Activated CD4-positive, alpha-beta T cell treated with anti-CD3 and anti-CD28 coated beads, Interleukin-2, amount 50 U/mL, for 24 hours (primary cell): Measurements from ENCODE around the gene FKBP5.
"Not testable (repeated sequence)": the region's sequence is repeated elsewhere in the genome, so short reads cannot be mapped to it uniquely, and the experiment has no call there.

Source experiments
- DNase-seq, 2 donors: peaks; one replicate each; pipeline ENCODE4 v3.0.0-alpha.2; 2020; ENCODE audit warnings: low read depth in 1 of 2, low spot score in 1 of 2

FKBP5 gene

DNA sequence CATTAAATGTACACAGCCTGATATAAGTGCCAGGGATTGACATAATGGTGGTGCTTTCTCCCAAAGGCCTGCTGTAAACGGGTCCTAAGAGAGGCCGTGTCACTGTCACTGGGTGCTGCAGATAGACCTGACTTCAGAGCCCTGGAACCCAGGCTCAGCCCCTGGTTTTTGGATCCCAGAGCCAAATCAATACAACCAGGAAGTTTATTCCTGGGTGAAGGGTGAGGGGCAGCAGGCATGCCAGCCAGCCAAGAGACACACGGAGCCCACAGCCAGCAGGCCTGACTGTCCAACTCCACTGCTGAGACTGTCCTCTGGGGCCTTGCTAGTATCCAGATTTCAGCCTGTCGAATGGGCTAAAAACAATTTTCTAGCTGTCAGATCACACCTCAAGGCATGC, 35.3 kb upstream of the FKBP5 start:
- no peak for DNase-seq

DNA sequence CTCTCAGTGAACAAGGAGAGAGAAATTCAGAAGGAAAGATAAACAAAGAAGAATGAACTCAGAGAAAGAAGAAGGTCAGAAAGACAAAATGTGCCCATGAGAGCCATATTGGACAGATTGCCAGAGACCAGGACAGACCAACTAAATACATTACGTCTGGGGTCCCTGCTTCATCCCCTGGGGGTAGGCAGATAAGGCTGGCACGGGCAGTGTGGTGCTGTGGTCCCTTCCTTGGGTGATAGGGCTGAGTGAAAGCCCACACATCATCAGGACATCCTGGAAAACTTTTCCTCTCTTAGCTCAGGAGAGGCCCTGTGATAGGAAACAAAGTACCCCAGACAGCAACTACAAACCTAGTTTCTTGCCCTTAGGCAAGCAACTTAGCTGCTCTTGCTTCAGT, 34.9 kb upstream of the FKBP5 start:
- DNase-seq, result no peak

DNA sequence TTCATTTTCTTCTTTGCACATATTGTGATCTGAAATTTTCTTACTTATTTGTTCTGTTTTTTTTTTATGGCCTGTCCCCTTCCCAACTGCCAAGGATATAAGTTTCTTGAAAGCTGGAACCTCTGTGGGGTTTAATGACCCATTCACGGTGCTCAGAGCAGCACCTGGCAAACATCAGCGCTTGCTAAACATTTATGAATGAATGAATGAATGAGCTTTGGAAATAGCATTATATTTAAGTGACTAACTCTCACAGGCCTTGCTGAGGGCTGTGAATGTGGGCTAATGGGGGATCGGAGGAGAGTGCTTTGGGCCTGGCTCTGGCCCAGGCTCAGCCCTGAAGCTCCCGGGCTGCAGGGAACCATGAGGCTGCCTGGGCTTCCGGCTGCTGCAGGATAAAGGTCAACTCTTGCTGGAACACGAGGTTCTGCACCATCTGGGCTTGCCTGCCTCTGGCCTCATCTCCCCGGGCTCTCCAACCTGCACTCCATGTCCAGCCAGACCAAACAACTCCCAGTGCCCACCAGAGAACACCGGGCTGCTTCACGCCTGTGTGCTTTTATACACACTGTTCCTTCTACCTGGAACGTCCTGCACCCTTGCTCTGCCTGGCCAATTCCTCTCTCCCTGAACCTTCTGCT, 33.5 kb upstream of the FKBP5 start:
- no peak for DNase-seq

DNA sequence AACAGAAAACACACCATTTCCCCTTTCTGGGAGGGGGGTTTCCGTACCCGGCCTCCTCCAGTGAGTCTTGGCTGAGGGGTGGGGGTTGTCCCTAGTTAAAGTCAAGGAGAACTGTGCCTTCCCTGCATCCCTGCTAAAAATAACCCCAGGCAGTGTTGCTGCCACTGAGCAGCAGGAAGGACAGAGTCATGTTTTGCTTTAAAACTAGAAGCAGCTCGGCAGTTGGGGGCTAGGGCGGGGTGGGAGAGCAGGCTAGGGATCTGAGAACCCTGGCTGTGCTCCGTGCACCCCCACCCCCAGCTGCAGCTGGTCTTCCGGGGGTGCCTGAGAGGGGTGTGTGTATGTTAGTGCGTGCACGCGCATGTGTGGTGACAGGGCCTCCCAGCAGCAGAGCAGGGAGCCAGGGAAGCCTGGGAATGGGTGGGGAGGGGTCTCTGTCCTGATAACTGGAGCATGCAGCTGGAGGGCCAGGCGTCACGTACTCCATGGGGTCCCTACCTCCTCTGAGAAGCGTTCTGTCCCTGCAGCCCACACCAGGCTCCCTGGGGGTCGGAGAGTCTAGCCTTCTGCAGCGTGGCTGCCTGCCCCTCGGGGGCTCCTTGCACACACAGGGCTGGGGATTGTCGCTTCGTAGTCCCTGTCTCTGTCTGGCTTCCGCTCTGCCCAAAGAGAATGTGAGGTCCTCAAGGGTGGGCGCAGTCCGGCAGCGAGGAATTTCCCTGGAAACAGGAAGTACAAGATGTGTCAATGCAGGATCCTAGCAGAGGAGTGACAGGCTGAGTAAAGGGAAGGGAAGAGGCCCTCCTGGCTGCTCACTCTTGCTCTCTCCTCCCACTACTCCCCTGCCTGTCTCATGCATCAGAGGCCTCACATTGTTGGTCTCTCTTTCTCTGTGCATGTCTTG, 31.4 kb upstream of the FKBP5 start:
- DNase-seq, result no peak

DNA sequence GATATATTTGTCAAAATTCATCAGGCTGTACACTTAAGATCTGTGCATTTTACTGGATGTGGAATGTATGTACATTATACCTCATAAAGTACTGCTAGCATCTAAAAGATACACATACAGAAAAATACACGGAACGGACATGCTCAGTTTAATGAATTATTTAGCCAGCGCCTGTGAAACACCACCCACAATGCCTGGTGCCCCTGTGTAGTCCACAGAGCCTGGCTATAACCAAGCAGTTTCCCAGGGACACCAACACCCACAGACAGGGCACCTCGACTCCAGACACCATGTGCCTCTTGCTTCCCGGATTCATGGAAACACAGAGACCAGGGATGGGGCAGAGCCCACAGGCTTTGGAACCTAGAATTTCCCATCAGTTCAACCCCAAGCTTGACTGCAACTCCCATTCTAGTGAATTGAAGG, 30.7 kb upstream of the FKBP5 start:
- no peak for DNase-seq

DNA sequence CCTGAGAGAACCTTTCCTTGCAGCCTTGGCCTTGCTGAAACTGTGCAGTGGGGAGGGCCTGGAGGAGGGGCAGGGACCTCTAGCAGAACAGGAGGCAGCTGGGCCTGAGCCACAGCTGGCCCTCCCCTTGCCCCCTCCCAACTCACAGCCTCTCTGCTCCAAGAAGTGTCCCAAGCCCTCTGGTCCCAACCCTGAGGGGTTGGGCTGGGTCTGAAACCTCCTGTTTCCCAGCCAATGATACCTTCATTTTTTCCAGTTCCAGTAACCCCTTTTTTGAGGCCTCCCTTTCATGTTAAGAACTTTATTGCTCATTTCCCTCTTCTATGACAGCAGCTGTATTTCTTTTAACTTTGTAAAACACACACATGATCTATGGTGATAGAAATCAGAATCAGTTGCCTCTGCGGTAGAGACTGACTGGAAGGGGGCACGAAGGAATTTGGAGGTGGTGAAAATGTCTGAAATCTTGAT, 30.2 kb upstream of the FKBP5 start:
- no peak for DNase-seq

DNA sequence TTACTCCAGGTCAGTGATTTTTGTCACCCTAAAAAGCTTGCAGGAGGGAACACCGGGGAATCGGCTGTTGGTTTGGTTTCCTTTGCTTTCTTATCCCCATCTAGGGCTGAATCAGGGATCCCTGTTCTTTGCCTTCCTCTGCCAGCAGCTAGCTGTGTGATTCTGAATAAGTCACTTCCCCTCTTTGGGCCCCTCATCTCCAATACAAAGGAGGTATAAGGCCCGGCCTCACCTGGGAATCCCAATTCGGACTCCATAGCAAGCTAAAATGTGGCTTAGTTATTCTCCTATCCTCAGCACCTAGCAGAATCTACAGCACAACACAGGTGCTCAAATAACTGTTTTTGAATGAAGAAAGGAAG, 29.6 kb upstream of the FKBP5 start:
- no peak for DNase-seq

DNA sequence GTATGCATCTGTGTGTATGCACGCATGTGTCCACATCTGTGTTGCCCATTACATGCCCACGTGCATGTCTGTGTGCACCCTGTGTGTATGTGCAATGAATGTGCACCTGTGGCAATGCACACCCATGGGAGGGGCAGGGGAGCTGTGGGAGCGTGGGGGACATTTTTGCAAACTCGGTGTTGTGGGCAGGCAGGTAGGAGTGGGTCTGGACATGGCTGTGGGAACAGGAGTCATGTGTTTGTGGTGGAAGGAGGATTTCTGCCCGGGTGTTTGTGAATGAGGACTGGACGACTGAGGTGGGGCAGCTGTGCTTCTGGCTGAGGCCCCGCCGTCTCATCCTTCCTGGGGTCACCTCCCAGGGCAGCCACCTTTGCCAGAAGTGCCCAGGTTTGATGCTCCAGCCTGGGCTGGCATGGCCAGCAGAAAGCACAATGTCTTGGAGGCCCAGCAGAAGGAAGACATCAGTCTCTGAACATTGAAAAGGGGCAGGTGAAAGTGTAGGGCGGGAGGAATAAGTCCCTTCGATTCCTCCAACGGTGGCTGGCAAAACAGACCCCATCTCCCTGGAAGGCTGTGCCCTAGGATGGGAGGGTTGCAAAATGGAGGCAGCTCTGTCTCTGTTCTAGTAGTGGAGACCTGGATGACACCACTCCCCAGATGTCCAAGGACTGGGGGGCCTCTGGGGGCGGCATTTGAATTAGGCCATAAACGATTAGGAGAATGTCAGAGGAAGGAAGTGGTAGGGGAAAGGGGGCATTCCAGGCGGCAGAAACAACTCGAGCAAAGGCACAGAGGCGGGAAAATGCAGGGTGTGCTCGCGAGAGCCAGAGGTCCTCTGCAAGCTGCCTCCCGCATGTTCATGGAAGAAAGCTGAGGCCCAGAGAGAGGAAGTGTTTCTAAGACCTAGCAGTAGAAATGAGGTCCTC, 29.0 kb upstream of the FKBP5 start:
- DNase-seq, result no peak

DNA sequence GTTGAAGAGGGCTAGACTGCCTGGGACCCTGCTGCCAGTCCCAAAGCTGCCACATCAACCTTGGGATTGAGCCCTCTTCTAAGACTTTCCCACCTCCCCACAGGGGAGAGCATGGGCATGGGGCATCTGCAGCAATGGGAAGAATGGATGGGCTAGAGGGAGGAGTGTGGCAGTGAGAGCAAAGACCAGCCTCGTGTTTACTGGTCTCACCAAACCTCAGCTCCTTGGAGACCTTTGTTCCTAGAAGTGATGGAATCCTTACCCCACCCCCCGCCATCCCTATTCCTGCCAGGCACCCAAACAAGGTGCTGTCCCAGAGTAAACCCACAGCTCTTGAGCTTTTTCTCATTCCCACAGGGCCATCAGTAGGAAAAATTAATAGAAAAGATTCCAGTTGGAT, 28.1 kb upstream of the FKBP5 start:
- no peak for DNase-seq

DNA sequence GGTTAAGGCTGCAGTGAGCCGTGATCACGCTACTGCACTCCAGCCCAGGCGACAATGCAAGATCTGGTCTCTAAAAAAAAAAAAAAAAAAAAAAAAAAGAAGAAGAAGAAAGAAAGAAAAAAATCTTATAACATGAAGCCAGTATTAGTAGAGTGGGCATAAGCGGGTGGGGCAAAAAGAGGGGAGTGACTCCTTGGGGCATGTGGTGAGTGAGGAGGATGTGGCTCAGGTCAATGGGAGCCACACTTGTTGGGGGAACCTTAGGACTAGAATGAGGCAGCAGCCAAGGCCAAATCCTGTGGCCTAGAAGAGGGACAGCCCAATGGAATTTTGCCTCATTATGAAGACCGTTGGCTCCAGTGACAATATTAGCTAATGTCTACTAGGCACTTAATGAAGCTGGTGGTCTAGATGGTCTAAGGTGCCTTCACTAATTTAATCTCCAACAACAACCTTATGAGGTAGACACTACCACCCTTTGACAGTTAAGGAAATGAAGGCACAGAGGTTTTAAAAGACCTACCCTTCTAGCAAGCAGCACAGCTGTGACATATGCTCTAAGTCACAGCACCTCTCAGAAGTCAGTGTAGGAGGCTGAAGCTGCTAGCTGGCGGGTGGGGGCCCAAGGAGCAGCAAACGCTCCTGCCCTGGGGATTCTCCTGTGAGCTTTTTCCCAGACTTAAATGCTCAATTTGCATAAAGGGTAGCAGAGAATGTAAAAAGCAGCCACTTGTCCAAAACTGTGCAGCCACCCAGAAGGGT, 24.5 kb upstream of the FKBP5 start:
- DNase-seq, result no peak

DNA sequence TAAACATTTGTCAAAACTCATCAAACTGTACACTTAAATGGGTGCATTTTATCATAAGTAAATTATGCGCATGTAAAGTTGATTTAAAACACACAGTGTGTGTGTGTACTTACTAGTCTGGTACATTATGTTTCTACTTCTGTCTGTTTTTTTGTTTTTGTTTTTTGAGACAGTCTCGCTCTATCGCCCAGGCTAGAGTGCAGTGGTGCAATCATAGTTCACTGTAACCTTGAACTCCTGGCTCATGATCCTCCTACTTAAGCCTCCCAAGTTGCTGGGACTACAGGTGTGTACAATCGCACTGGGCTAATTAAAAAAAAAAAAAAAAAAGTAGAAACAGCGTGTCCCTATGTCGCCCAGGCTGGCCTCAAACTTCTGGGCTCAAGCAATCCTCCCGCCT, 23.0 kb upstream of the FKBP5 start:
- no peak for DNase-seq

DNA sequence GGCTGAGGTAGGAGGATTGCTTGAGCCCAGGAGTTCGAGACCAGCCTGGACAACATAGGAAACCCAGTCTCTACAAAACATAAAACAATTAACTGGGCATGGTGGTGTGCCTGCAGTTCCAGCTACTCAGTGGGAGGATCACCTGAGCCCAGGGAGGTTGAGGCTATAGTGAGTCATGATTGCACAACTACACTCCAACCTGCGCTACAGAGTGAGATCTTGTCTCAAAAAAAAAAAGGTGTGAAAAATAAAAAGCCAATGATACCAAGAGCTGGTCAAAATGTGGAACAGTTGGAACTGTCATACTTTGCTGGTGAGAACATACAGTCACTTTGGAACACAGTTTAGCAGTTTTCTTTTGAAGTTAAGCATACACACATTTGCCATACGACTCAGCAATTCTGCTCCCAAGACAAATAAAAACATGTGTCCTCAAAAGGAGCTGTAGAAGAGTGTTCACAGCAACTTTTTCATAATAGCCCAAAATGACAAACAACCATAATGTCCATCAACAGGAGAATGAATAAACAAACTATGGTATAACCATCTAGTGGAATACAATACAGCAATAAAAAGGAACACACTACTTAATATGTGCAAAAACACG, 21.6 kb upstream of the FKBP5 start:
- DNase-seq, result no peak

DNA sequence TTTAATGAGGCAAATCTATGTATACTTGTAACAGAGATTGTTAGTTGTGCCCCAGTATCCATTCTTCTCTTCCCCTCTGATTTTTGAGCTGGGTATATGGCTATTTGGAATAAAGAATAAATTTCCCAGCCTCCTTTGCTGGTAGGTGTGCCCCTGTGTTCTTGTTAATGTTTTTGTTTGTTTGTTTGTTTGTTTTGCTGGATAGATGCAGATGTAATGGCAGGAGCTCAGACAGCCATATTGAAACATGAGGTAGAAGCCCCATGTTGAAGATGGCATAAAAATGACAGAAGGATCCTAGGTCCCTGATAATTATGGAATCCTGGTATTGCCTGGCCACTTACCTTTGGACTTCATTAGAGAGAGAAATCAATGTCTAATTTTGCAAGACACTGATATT, 19.9 kb upstream of the FKBP5 start:
- DNase-seq, result no peak

DNA sequence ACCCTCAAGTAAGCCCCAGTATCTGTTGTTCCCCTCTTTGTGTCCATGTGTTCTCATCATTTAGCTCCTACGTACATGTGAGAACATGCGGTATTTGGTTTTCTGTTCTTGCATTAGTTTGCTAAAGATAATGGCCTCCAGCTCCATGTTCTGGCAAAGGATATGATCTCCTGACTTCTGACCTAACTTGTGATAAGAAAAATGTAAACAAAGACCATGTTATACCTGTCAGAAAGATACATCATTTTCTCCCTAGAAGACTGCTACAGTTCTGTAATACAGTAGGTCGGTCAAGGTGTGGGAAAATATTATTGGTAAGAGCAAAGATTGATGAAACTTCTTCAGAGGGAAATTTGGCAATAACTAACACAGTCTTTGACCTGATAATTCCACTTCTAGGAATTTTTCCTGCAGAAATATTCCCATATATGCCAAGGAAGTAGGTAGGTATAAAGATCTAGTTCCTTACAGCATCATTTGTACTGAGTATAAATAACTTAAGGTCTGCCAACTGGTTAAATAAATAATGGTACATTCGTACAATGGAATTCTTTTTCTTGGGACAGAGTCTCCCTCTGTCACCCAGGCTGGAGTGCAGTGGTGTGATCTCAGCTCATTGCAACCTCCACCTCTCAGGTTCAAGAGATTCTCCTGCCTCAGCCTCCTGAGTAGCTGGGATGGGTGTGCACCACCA, 19.1 kb upstream of the FKBP5 start:
- no peak for DNase-seq

DNA sequence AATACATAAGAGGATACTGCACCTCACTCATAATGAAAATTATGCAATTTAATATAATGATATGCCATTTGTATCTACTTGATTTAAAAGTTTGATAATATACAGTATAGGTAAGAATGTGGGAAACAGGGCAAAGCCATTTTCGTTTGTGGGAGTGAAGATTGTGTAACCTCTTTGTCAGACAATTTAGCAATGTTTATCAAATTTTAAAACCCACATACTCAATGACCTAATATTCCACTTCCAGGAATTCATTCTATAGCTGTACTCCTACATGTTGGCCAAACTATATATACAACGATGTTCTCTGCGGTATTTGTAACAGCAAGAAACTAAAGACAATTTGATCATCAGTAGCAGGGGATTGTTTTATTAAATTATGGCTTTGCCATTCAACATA, 17.8 kb upstream of the FKBP5 start:
- DNase-seq, result no peak

DNA sequence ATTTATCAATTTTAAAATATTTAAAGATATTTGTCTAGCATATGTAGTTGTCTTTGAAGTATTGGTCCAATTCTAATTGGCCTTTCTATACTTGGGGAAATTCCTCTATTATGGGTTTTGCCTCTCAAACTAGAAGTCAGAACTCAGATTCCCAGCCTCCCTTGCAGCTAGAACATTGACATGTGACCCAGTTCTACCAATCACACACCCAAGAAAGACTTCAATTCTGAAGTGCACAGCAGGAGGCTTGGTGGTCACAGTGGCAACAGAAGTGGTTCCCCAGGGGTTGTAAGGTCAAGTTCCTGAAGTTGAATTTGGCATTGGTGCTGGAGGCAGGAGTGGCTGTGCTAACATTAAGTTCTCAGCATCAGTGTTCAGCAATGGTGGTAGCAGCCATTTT, 14.8 kb upstream of the FKBP5 start:
- no peak for DNase-seq

DNA sequence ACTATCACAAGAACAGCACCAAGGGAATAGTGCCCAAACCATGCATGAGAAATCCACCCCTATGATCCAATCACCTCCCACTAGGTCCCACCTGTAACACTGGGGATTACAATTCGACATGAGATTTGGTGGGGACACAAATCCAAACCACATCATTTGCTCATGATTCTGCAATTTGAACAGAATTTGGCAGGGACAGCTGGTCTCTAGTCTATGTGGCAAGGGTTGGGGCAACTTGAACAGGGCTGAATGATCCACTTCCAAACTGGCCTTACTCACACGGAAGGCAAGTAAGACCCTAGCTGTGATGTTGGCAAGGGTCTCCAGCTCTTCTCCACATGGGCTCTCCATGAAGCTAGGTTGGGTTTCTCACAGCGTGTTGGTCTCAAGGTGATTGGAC, 10.1 kb upstream of the FKBP5 start:
- no peak for DNase-seq

DNA sequence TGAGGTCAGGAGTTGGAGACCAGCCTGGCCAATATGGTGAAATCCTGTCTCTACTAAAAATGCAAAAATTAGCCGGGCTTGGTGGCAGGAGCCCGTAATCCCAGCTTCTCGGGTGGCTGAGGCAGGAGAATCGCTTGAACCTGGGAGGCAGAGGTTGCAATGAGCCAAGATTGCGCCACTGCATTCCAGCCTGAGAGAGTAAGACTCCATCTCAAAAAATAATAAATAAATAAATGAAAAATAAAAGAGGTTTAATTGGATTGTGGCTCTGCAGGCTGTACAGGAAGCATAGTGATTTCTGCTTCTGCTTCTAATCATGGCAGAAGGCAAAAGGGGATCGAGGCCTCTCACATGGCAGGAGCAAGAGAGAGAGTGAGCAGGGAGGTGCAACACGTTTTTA, 9.7 kb upstream of the FKBP5 start:
- DNase-seq, result not testable (repeated sequence)

DNA sequence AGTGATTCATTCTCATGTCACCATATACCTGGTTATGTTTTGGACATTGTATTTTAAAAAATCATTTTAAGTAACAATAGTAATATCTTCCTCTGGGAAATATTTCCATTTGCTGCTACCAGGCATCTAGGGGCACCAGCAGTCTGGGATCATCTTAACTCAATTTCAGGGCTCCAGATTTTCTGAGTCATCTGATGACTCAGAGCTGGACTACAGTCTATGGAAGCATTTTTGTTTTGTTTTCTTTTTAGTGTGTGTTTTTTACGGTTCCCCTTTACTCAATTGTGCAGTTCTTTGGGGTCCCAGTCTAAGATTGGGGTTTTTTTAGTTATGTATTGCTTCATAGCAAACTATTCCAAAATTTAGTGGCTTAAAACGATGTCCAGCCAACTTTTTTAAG, 5.7 kb upstream of the FKBP5 start:
- DNase-seq, result no peak
